ENCODE measurements around the gene PLCH2. TPM values are rescaled to one million over a fixed set of nuclear protein-coding genes. Genes with fewer than 3 reads are reported as not detected.

PLCH2 gene
- total and polyA plus RNA-seq, 2 donors (not counting 3 experiments of a cell fraction or from before 2014, with no cell fraction given), result 0.19 to 0.31 TPM

GRCh38 chr1:2431103-2431502 lies 45.0 kb upstream of the PLCH2 start:
- Histone ChIP-seq H2AFZ (ENCODE audit: low read depth, low read length) (no peak overlapping the region), H3K9ac (replicated peaks; ENCODE audit: extremely low read depth, insufficient read depth, low read length) (no peak overlapping the region), H3K9me1 (replicated peaks; ENCODE audit: control insufficient read depth, extremely low read depth, insufficient read depth, low read length) (no peaks in the 10 kb centered on the region), H3K4me2 (ENCODE audit: insufficient read depth, low read length) (no peak overlapping the region), H3K4me1 (ENCODE audit: control insufficient read depth, extremely low read depth, insufficient read depth, low read length) (no peaks in the 10 kb centered on the region), H3K27ac (ENCODE audit: insufficient read depth, low read depth, low read length) (no peak overlapping the region), H4K20me1 (replicated peaks; ENCODE audit: control insufficient read depth, extremely low read depth, insufficient read depth, low read length) (no peaks in the 10 kb centered on the region), H3K36me3 (ENCODE audit: control insufficient read depth in 2 of 2, extremely low read depth in 1 of 2, insufficient read depth in 2 of 2, low read length in 2 of 2) (no peaks in the 10 kb centered on the region), H3K9me3 (replicated peaks; ENCODE audit: control insufficient read depth, insufficient read depth, low read length) (no peaks in the 10 kb centered on the region), H3K4me3 (replicated peaks in 1 of 3; ENCODE audit: insufficient read depth in 1 of 3, low read depth in 1 of 3, low read length in 3 of 3) (no peak overlapping the region), H3K27me3 (ENCODE audit: control insufficient read depth in 2 of 2, insufficient read depth in 2 of 2, low read length in 2 of 2) (no peaks in the 10 kb centered on the region), H3K79me2 (ENCODE audit: control insufficient read depth, insufficient read depth, low read length) (no peaks in the 10 kb centered on the region)
- dilution Hi-C loops (cut with MboI; ENCODE audit: extremely low pct_ligation_motif_present, low sequenced_read_pairs), result no loop called here
- intact Hi-C loops (cut with micrococcal nuclease), result no loop called here
- FAIRE-seq (no peak), DNase-seq (ENCODE audit: low read depth, low spot score) (no peak)
- no TSS peak for BruUV-seq (replicated peaks)
- ChIA-PET POLR2A (no interaction called here), CTCF (interaction anchor here (2.0 kb wide), 1 partner anchor 116 kb away, joined by 4 read pairs; no protein-coding TSS in a partner anchor)
- TF ChIP-seq GATA2 (IDR thresholded peaks at IDR 0.05; ENCODE audit: insufficient read depth, insufficient read length, low read depth, low read length) (no peak), MAX (IDR thresholded peaks at IDR 0.05; ENCODE audit: insufficient read depth, insufficient read length) (no peak), POLR2AphosphoS5 (IDR thresholded peaks at IDR 0.05; ENCODE audit: insufficient read depth, low read depth, low read length) (no peak), CTCF (IDR thresholded peaks at IDR 0.05; ENCODE audit: extremely low read depth in 1 of 2, insufficient read depth in 1 of 2, low read depth in 1 of 2, low read length in 2 of 2) (no peak), POLR2A (IDR thresholded peaks at IDR 0.05; ENCODE audit: low read depth, low read length) (no peak), MYC (IDR thresholded peaks at IDR 0.05; ENCODE audit: low read depth, low read length) (no peak), JUN (IDR thresholded peaks at IDR 0.05; ENCODE audit: borderline replicate concordance, insufficient read depth, insufficient read length, low read depth) (no peak), FOS (IDR thresholded peaks at IDR 0.05; ENCODE audit: borderline replicate concordance, insufficient read depth, low read length) (no peak), EZH2 (IDR thresholded peaks at IDR 0.05; ENCODE audit: borderline replicate concordance, low read depth, low read length, severe bottlenecking) (no peak)

Measured in endothelial cell of umbilical vein (primary cell).